ENCODE results near the gene SERPIND1. TPM values are rescaled to one million over a fixed set of nuclear protein-coding genes. Genes with fewer than 3 reads are reported as not detected.
"Not testable (repeated sequence)": the region's sequence is repeated elsewhere in the genome, so short reads cannot be mapped to it uniquely, and the experiment has no call there.

SERPIND1 gene
- polyA plus RNA-seq, 12 donors: 0.06 to 2.2 (median 0.22) TPM; not detected in 4

GRCh38 chr22:20811971-20812660 is 38.2 kb downstream of the SERPIND1 start:
- DNase-seq: no peak

- no peak for DNase-seq
Observed at GRCh38 chr22:20813056-20813455, 39.1 kb downstream of the SERPIND1 start.

- no peak for DNase-seq
Observed at GRCh38 chr22:20814221-20814808, 40.4 kb downstream of the SERPIND1 start.

- DNase-seq: no peak
Observed at GRCh38 chr22:20815477-20816050, 41.7 kb downstream of the SERPIND1 start.

GRCh38 chr22:20816559-20816958 is 42.6 kb downstream of the SERPIND1 start:
- no peak for DNase-seq

GRCh38 chr22:20818471-20818870 is 44.6 kb downstream of the SERPIND1 start:
- DNase-seq: no peak

GRCh38 chr22:20819471-20819870 is 45.6 kb downstream of the SERPIND1 start:
- DNase-seq: no peak

GRCh38 chr22:20821717-20822239 is 47.9 kb downstream of the SERPIND1 start:
- DNase-seq: not testable (repeated sequence)

- no peak for DNase-seq
Observed at GRCh38 chr22:20822240-20822639, 48.3 kb downstream of the SERPIND1 start.

- DNase-seq: no peak
Observed at GRCh38 chr22:20823264-20823663, 49.4 kb downstream of the SERPIND1 start.

GRCh38 chr22:20825216-20825615 is 51.3 kb downstream of the SERPIND1 start:
- not testable (repeated sequence) for DNase-seq

- DNase-seq: no peak
Observed at GRCh38 chr22:20825624-20826023, 51.7 kb downstream of the SERPIND1 start.

GRCh38 chr22:20826373-20827152 is 52.6 kb downstream of the SERPIND1 start:
- not testable (repeated sequence) for DNase-seq

GRCh38 chr22:20829491-20830134 is 55.7 kb downstream of the SERPIND1 start:
- no peak for DNase-seq

- no peak for DNase-seq
Observed at GRCh38 chr22:20833225-20833665, 59.3 kb downstream of the SERPIND1 start.

- DNase-seq: no peak
Observed at GRCh38 chr22:20834206-20834605, 60.3 kb downstream of the SERPIND1 start.

- no peak for DNase-seq
Observed at GRCh38 chr22:20834725-20835124, 60.8 kb downstream of the SERPIND1 start.

All from muscle of arm (tissue), 12 donors.